IPS-18a (cell line): ENCODE results near the gene C1QTNF3.

Experiments used
- H3K27ac ChIP-seq: one replicate; pipeline ENCODE4 v1.5.1; 2013; ENCODE audit warnings: low read length
- H3K27me3 ChIP-seq: one replicate; pipeline ENCODE4 v1.6.1; 2013; ENCODE audit warnings: mild to moderate bottlenecking, low read length; ENCODE audit not compliant: control insufficient read depth, insufficient read depth
- H3K36me3 ChIP-seq: one replicate; pipeline ENCODE4 v1.6.1; 2013; ENCODE audit warnings: low read depth, low read length; ENCODE audit not compliant: control insufficient read depth
- H3K4me1 ChIP-seq: one replicate; pipeline ENCODE4 v1.6.1; 2013; ENCODE audit warnings: low read depth, low read length; ENCODE audit not compliant: control insufficient read depth
- H3K4me3 ChIP-seq: one replicate; pipeline ENCODE4 v1.5.1; 2013; ENCODE audit warnings: low read length
- H3K9ac ChIP-seq: one replicate; pipeline ENCODE4 v1.6.1; 2013; ENCODE audit warnings: mild to moderate bottlenecking, low read length, moderate library complexity
- H3K9me3 ChIP-seq: one replicate; pipeline ENCODE4 v1.6.1; 2013; ENCODE audit warnings: low read depth, low read length; ENCODE audit not compliant: control insufficient read depth

The C1QTNF3 gene

GRCh38 chr5:34062419-34062818, 19.4 kb upstream of the C1QTNF3 start:
- Histone ChIP-seq H3K4me3 (no peak overlapping the region), H3K4me1 (no peaks in the 10 kb centered on the region), H3K9me3 (peaks cover 8% of the 10 kb centered on the region), H3K27ac (no peak overlapping the region), H3K27me3 (no peaks in the 10 kb centered on the region), H3K36me3 (no peaks in the 10 kb centered on the region), H3K9ac (no peak overlapping the region)

GRCh38 chr5:34061993-34062392, 19.0 kb upstream of the C1QTNF3 start:
- Histone ChIP-seq H3K36me3 (no peaks in the 10 kb centered on the region), H3K27me3 (no peaks in the 10 kb centered on the region), H3K9ac (no peak overlapping the region), H3K9me3 (peaks cover 8% of the 10 kb centered on the region), H3K27ac (no peak overlapping the region), H3K4me3 (no peak overlapping the region), H3K4me1 (no peaks in the 10 kb centered on the region)

GRCh38 chr5:34059977-34060376, 17.0 kb upstream of the C1QTNF3 start:
- Histone ChIP-seq H3K4me3 (no peak overlapping the region), H3K9ac (no peak overlapping the region), H3K27me3 (no peaks in the 10 kb centered on the region), H3K4me1 (no peaks in the 10 kb centered on the region), H3K27ac (no peak overlapping the region), H3K36me3 (no peaks in the 10 kb centered on the region), H3K9me3 (peaks cover 8% of the 10 kb centered on the region)

DNA sequence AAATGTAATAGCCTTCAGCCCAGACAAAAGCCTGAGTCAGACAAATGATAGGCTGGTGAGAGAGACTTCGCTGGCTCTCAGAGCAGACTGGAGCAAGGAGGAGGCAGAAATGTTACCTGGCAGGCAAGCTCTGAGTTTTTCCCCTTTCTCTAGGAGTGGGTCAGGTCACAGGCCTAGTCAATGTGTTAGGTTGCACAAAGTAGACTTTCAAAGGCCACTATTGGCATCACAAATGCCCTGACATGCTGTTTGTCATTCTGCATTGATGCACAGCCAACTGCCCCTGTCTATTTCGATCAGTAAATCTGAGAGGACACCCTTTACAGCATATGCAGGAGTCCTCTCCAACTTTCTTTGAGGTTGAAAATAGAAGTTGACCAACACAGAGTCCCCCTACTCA, 15.5 kb upstream of the C1QTNF3 start:
- H3K27me3 ChIP-seq = no peaks in the 10 kb centered on the region
- peaks cover 8% of the 10 kb centered on the region for H3K9me3 ChIP-seq
- H3K36me3 ChIP-seq = no peaks in the 10 kb centered on the region
- H3K4me1 ChIP-seq = no peaks in the 10 kb centered on the region
- H3K4me3 ChIP-seq = no peak overlapping the region
- H3K27ac ChIP-seq = no peak overlapping the region
- no peak overlapping the region for H3K9ac ChIP-seq

DNA sequence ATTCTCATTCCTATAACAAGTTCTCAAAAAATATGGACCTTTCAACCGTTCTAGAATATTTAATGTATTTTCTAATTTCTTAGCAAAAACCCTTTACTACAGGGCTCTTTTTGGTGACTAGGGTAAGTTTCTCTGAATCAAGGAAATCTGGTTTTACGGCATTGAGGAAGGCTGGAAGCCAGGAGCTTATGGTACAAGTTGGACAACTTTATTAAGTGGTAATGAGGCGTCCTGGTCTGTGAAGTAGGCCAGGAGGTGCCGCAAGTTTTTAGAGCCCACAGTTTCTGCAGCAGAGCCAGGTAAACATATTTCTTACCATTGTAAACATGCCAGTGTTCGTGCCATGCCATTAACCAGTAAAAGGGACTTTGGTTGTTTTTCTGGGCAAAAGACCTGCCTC, 14.6 kb upstream of the C1QTNF3 start:
- Histone ChIP-seq H3K27ac (no peak overlapping the region), H3K4me3 (no peak overlapping the region), H3K9me3 (peaks cover 8% of the 10 kb centered on the region), H3K4me1 (no peaks in the 10 kb centered on the region), H3K9ac (no peak overlapping the region), H3K36me3 (no peaks in the 10 kb centered on the region), H3K27me3 (no peaks in the 10 kb centered on the region)

DNA sequence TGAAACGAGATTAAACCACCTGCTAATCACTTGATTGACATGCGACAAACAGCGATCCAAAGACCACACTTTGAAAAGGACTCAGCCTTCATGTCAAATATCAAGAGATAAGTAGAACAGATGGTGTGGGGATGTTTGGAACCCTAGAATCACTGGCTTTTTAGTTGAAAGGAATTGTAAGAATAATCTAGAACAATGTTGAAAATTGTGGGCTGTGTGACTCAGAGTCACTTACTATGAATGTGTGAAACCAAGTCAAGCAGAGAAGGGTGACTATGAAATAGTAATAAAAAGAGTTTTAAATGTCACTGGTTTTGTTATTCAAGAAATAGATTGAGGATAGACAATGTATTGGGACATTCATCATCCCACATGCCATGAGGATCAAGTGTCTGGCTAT, 14.1 kb upstream of the C1QTNF3 start:
- no peaks in the 10 kb centered on the region for H3K27me3 ChIP-seq
- H3K4me1 ChIP-seq = no peaks in the 10 kb centered on the region
- H3K36me3 ChIP-seq = no peaks in the 10 kb centered on the region
- no peak overlapping the region for H3K4me3 ChIP-seq
- H3K9me3 ChIP-seq = peaks cover 8% of the 10 kb centered on the region
- no peak overlapping the region for H3K9ac ChIP-seq
- H3K27ac ChIP-seq = no peak overlapping the region

DNA sequence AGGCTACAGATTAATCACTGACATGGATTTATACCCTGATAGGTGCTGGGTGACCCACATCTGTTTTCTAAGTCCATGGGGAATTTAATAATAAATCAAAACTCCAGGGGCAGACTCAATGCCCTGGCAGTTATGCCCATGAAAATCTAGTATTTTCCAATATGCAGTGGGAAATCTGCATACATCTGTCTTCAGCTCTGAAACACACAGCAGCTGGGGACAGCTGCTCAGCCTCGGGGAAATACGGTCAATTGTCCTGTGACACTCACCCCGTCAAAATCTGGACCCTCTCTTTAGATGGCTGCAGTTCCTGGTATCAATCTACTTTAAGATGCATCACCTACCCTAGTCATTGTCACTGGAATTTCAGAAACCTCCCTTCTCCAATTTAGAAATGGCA, 12.7 kb upstream of the C1QTNF3 start:
- Histone ChIP-seq H3K9ac (no peak overlapping the region), H3K4me1 (no peaks in the 10 kb centered on the region)

GRCh38 chr5:34054400-34054729, 11.4 kb upstream of the C1QTNF3 start:
- Histone ChIP-seq H3K36me3 (no peaks in the 10 kb centered on the region), H3K4me3 (no peak overlapping the region), H3K27ac (no peak overlapping the region), H3K4me1 (no peaks in the 10 kb centered on the region), H3K9ac (no peak overlapping the region), H3K9me3 (no peaks in the 10 kb centered on the region), H3K27me3 (no peaks in the 10 kb centered on the region)

More for the DNA sequence above, 12.7 kb upstream of the C1QTNF3 start:
- Histone ChIP-seq H3K27ac (no peak overlapping the region), H3K36me3 (no peaks in the 10 kb centered on the region), H3K9me3 (no peaks in the 10 kb centered on the region), H3K27me3 (no peaks in the 10 kb centered on the region), H3K4me3 (no peak overlapping the region)

DNA sequence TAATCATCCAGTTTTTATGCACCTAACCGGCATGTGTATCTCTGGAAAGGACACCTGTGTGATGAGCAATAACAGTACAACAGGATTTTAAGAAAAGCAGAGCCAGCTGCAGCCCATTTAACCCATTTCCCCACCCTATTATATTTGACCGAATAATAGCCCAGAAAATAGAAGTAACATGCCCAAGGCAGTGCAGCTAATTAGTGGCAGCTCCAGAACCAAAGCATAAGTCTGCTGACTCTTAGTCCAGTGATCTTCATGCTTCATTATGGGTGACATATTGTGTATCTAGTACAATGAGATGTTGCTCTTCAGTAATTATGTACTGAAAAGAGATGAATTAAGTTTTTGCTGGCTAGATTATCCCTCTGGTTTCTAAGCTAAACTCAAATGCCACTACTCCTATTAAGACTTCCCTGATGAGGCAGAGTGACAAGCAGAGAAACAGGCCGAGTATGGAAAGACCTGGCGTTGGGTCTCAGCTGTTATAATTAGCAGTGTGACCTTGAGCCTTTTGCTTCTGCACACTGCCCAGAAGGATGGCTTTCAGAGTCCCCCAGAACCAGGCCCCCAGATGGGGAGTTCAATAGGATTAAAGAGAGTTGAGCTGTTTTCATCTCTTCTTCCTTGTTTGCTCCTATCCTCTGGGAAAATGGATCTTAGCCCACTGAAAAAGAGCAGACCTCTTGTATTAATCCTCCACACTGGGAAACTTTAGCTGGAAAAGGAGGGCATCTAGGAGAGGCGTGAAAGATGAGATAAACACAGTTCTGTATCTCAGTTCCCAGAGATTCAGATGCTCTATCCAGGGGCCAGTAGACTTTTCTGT, 10.8 kb upstream of the C1QTNF3 start:
- Histone ChIP-seq H3K27ac (no peak overlapping the region), H3K9me3 (no peaks in the 10 kb centered on the region), H3K4me3 (no peak overlapping the region), H3K9ac (no peak overlapping the region), H3K36me3 (no peaks in the 10 kb centered on the region), H3K4me1 (no peaks in the 10 kb centered on the region), H3K27me3 (no peaks in the 10 kb centered on the region)

DNA sequence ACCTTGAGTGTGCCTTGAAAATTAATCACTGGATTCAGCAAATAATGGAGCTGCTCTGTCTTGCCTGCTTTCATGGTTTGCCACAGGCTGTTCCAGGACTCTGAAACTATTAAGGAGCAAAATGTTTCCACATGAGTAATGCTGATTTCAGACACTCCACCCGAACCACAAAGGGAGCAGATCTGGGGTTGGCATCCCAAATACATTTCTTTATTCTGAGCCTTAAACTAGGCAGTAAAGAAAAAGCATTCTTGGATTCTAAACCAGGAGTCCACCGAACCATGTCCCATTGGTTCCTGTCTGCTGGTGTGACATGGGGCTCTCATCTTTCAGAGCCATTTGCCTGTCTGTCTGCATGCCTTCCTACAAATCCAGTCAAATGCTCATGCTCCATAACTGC, 10.1 kb upstream of the C1QTNF3 start:
- Histone ChIP-seq H3K27ac (no peak overlapping the region), H3K36me3 (no peaks in the 10 kb centered on the region)

GRCh38 chr5:34051374-34051980, 8.5 kb upstream of the C1QTNF3 start:
- Histone ChIP-seq H3K36me3 (no peaks in the 10 kb centered on the region), H3K9me3 (no peaks in the 10 kb centered on the region), H3K27me3 (no peaks in the 10 kb centered on the region), H3K4me1 (no peaks in the 10 kb centered on the region), H3K9ac (no peak overlapping the region), H3K27ac (no peak overlapping the region), H3K4me3 (no peak overlapping the region)

More for the DNA sequence above, 10.1 kb upstream of the C1QTNF3 start:
- Histone ChIP-seq H3K9ac (no peak overlapping the region), H3K27me3 (no peaks in the 10 kb centered on the region), H3K9me3 (no peaks in the 10 kb centered on the region), H3K4me3 (no peak overlapping the region), H3K4me1 (no peaks in the 10 kb centered on the region)
